ENCODE results near the gene PPP6R2.

DNA sequence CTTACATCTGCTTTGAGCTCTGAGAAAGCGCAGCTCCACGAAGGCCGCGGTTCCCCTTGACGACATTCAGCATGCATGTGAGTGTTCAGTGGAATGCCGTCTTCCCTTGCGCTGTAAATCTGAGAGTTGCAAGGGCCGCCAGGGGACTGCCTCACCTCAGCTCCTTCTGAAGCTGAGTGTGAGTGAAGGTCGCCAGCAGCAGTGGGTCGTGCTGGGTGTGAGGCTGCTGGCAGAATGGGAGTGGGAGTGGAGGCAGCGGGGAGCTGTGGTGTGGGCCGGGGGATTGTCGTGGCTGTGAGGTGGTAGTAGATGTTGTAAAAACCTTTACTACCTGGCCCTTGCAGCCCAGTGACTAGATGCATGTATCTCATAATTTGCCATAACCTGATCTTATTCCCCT, 65.2 kb downstream of the PPP6R2 start:
- TF ChIP-seq, protein P1, sequence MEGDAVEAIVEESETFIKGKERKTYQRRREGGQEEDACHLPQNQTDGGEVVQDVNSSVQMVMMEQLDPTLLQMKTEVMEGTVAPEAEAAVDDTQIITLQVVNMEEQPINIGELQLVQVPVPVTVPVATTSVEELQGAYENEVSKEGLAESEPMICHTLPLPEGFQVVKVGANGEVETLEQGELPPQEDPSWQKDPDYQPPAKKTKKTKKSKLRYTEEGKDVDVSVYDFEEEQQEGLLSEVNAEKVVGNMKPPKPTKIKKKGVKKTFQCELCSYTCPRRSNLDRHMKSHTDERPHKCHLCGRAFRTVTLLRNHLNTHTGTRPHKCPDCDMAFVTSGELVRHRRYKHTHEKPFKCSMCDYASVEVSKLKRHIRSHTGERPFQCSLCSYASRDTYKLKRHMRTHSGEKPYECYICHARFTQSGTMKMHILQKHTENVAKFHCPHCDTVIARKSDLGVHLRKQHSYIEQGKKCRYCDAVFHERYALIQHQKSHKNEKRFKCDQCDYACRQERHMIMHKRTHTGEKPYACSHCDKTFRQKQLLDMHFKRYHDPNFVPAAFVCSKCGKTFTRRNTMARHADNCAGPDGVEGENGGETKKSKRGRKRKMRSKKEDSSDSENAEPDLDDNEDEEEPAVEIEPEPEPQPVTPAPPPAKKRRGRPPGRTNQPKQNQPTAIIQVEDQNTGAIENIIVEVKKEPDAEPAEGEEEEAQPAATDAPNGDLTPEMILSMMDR (IDR thresholded peaks at IDR 0.05) = no peak
- TF ChIP-seq POLR2A (IDR thresholded peaks at IDR 0.05) (no peak), POLR2AphosphoS5 (IDR thresholded peaks at IDR 0.05) (no peak)

Data from breast epithelium (tissue), 3 donors.